PC-3 (cell line): ENCODE data around the gene LMTK3. TPM values are rescaled to one million over a fixed set of nuclear protein-coding genes. Genes with fewer than 3 reads are reported as not detected.

Experiments used
- ATAC-seq: fragments of 200-7000 bp; cut with Tn5 transposase; 2 replicates; pipeline ENCODE4 v1.9.1; 2020; ENCODE audit warnings: mild to moderate bottlenecking, moderate library complexity
- BruUV-seq: library from RNA; stranded (reverse); fragments of 400-500 nt; replicated peaks from 2 replicates; lab custom pipeline; 2021; lab: Mats Ljungman, UMichigan
- CTCF ChIA-PET: fragments of 300-600 bp; sonication (Branson Sonifier 250); formaldehyde crosslinking; loops from one replicate; lab custom pipeline; 2022; ENCODE audit warnings: antibody characterized with exemption; lab: Charles Lee
- POLR2A ChIA-PET: fragments of 300-600 bp; sonication (Branson Sonifier 250); formaldehyde crosslinking; loops from one replicate; lab custom pipeline; 2022; ENCODE audit warnings: antibody characterized with exemption; ENCODE audit not compliant: unreplicated experiment; lab: Charles Lee
- DNase-seq: peaks from one replicate; pipeline ENCODE4 v3.0.0-alpha.2; 2015
- H2AFZ ChIP-seq: fragments of 300-600 bp; sonication (generic); 2 replicates; pipeline ENCODE4 v1.6.0; 2016; ENCODE audit warnings: antibody characterized with exemption, low read length
- H3F3A ChIP-seq: fragments of 300-600 bp; sonication (generic); one replicate; pipeline ENCODE4 v1.6.0; 2017; ENCODE audit warnings: antibody characterized with exemption, low read length, control low read depth, mild to moderate bottlenecking; ENCODE audit not compliant: unreplicated experiment
- H3K27ac ChIP-seq: fragments of 300-600 bp; sonication (generic); 2 replicates; pipeline ENCODE4 v1.5.1; 2016; ENCODE audit warnings: mild to moderate bottlenecking, low read length
- H3K27me3 ChIP-seq: fragments of 300-600 bp; sonication (generic); 2 replicates; pipeline ENCODE4 v1.6.1; 2016; ENCODE audit warnings: low read length, mixed read lengths
- H3K36me3 ChIP-seq: fragments of 300-600 bp; sonication (generic); 2 replicates; pipeline ENCODE4 v1.6.1; 2016; ENCODE audit warnings: low read depth, mixed run types, low read length, mixed read lengths
- H3K4me1 ChIP-seq: fragments of 300-600 bp; sonication (generic); 2 replicates; pipeline ENCODE4 v1.5.1; 2016; ENCODE audit warnings: low read length; ENCODE audit not compliant: insufficient read depth
- H3K4me2 ChIP-seq: fragments of 300-600 bp; sonication (generic); 2 replicates; pipeline ENCODE4 v1.6.0; 2016; ENCODE audit warnings: low read length
- H3K4me3 ChIP-seq: fragments of 300-600 bp; sonication (generic); 2 replicates; pipeline ENCODE4 v1.5.1; 2016; ENCODE audit warnings: mild to moderate bottlenecking, low read length, mixed read lengths
- H3K79me2 ChIP-seq: fragments of 300-600 bp; sonication (generic); 2 replicates; pipeline ENCODE4 v1.6.1; 2017; ENCODE audit warnings: low read length, mixed read lengths
- H3K9ac ChIP-seq: fragments of 300-600 bp; sonication (generic); 2 replicates; pipeline ENCODE4 v1.6.0; 2016; ENCODE audit warnings: mild to moderate bottlenecking, low read length
- H3K9me2 ChIP-seq: fragments of 300-600 bp; sonication (generic); replicated peaks from 2 replicates; pipeline ENCODE4 v1.6.1; 2016; ENCODE audit warnings: mixed run types, low read length, mixed read lengths
- H3K9me3 ChIP-seq: fragments of 300-600 bp; sonication (generic); 2 replicates; pipeline ENCODE4 v1.6.1; 2016; ENCODE audit warnings: low read length, mixed read lengths
- H4K20me1 ChIP-seq: fragments of 300-600 bp; sonication (generic); 2 replicates; pipeline ENCODE4 v1.6.1; 2016; ENCODE audit warnings: low read length, mixed read lengths
- EZH2 ChIP-seq: fragments of 300-600 bp; sonication (generic); IDR thresholded peaks from one replicate; pipeline ENCODE4 v1.6.1; 2017; ENCODE audit warnings: antibody characterized with exemption, mild to moderate bottlenecking, low read length; ENCODE audit not compliant: unreplicated experiment
- EZH2phosphoT487 ChIP-seq: fragments of 300-600 bp; sonication (generic); IDR thresholded peaks from 2 replicates; pipeline ENCODE4 v1.6.1; 2018; ENCODE audit warnings: mild to moderate bottlenecking, antibody characterized with exemption, low read length, borderline replicate concordance
- intact Hi-C: fragments of 100-400 bp; cut with micrococcal nuclease; formaldehyde crosslinking; loops from 2 replicates; pipeline ENCODE4 v1.9.0; 2023
- total RNA-seq: library from RNA; depleted of rRNA; stranded (reverse); fragments of >200 nt; gene quantifications from 2 replicates; pipeline ENCODE4 v1.2.3, GENCODE V29; 2014
- TF ChIP-seq, protein P1 (sequence below): fragments of 300-600 bp; sonication (generic); conservative IDR thresholded peaks from 2 replicates; pipeline ENCODE4 v1.5.1; 2017; ENCODE audit warnings: antibody characterized with exemption, low read depth, mild to moderate bottlenecking, low read length

LMTK3 gene
- total RNA-seq, 1 experiment from 2014 or later: 4.8 TPM

DNA sequence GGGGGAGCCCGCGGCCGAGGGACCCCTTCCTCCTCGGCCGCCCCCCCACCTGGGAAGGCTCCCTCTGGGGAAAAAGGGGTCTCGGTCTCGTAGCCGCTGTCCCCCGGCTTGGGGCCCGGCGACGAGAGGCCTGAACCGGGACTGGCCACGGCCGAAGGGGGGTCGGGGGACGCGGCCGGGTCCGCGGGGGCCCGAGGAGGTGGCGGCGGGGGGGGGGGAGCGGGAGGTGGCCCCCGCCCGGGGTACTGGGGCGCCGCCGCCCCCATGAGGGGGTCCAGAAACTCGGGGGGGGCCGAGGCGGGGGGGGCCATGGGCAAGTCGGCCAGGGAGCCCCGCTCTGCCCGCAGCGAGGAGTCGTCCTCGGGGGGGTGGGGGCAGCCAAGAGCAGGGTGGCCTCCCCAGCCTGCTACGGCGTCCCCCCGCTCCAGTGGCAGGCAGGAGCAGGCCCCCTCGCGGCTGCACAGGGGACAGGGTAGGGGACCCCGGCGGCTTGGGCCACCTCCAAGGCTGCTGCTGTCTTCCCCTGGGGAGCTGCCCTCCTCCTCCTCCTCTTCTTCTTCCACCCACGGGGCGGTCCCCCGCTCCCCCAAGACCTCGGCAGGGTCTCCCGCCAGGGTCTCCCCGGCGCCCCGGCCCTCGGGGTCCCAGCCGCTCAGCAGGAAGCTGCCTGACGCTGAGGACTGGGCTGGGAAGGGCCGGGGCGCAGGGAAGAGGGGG, 12.9 kb downstream of the LMTK3 start:
- intact Hi-C loops: no loop called here
- H3K27me3 ChIP-seq: no peaks in the 10 kb centered on the region
- BruUV-seq: no TSS peak
- no peak for ATAC-seq
- H3K79me2 ChIP-seq: peaks cover 4% of the 10 kb centered on the region; the same call in 1 of the 2 replicates
- no peaks in the 10 kb centered on the region for H3K36me3 ChIP-seq
- no peaks in the 10 kb centered on the region for H4K20me1 ChIP-seq
- no peaks in the 10 kb centered on the region for H3F3A ChIP-seq
- no peak overlapping the region for H3K9ac ChIP-seq
- no peak overlapping the region for H3K4me3 ChIP-seq
- CTCF ChIA-PET: no interaction called here
- no peak overlapping the region for H3K27ac ChIP-seq
- no peaks in the 10 kb centered on the region for H3K9me2 ChIP-seq
- no peak overlapping the region for H2AFZ ChIP-seq
- H3K9me3 ChIP-seq: no peaks in the 10 kb centered on the region
- TF ChIP-seq EZH2phosphoT487: no peak
- TF ChIP-seq, protein P1, sequence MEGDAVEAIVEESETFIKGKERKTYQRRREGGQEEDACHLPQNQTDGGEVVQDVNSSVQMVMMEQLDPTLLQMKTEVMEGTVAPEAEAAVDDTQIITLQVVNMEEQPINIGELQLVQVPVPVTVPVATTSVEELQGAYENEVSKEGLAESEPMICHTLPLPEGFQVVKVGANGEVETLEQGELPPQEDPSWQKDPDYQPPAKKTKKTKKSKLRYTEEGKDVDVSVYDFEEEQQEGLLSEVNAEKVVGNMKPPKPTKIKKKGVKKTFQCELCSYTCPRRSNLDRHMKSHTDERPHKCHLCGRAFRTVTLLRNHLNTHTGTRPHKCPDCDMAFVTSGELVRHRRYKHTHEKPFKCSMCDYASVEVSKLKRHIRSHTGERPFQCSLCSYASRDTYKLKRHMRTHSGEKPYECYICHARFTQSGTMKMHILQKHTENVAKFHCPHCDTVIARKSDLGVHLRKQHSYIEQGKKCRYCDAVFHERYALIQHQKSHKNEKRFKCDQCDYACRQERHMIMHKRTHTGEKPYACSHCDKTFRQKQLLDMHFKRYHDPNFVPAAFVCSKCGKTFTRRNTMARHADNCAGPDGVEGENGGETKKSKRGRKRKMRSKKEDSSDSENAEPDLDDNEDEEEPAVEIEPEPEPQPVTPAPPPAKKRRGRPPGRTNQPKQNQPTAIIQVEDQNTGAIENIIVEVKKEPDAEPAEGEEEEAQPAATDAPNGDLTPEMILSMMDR: no peak
- TF ChIP-seq EZH2: no peak
- POLR2A ChIA-PET: no interaction called here
- DNase-seq: no peak
- no peak overlapping the region for H3K4me2 ChIP-seq
- H3K4me1 ChIP-seq: peaks cover 12% of the 10 kb centered on the region

DNA sequence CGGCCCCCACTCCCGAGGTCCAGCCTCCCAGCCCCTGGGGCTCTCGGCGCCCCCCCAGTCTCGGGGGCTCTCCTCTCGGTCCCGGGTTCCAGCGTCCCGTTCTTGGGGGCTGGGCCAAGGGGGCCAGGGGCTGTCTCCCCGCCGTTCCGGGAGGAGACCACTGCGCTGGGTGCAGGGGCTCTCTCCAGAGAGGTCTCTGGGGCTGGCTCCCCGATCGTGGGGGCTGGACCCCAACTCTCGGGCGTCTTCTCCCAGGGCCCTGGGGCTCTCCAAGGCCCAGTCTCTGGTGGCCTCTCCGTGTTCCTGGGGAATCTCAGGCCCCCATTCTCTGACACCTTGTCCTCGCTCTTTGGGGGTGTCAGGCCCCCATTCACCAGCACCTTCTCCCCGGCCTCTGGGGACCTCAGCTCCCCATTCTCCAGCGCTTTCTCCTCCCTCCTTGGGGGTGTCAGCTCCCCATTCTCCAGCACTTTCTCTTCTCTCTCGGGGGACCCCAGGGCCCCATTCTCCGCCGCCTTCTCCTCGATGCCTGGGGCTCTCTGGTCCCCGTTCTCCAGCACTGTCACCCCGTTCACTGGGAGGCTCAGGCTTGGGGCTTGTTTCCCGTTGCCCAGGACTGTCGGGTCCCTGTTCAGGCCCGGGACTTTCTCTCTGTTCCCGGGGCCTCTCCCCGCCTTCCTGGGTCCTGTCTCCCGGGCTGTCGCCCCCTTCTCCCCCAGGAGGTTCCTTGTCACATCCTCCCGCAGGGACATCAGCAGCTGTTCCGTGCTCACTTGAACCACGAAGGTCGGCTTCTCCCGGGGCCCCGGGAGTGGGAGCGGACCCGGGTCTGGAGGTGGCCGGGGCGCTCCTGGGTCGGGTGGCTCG, 13.7 kb downstream of the LMTK3 start:
- no peaks in the 10 kb centered on the region for H4K20me1 ChIP-seq
- peaks cover 12% of the 10 kb centered on the region for H3K4me1 ChIP-seq
- DNase-seq (no peak), ATAC-seq (no peak)
- H3K9me3 ChIP-seq: no peaks in the 10 kb centered on the region
- BruUV-seq: no TSS peak
- H3K79me2 ChIP-seq: peaks cover 4% of the 10 kb centered on the region; the same call in 1 of the 2 replicates
- intact Hi-C loops: no loop called here
- no peaks in the 10 kb centered on the region for H3F3A ChIP-seq
- H3K9me2 ChIP-seq: no peaks in the 10 kb centered on the region
- H2AFZ ChIP-seq: no peak overlapping the region
- CTCF ChIA-PET: no interaction called here
- no peaks in the 10 kb centered on the region for H3K27me3 ChIP-seq
- TF ChIP-seq, protein P1: no peak
- TF ChIP-seq EZH2phosphoT487 (no peak), EZH2 (no peak)
- no peak overlapping the region for H3K4me3 ChIP-seq
- H3K27ac ChIP-seq: no peak overlapping the region
- no peak overlapping the region for H3K4me2 ChIP-seq
- H3K9ac ChIP-seq: no peak overlapping the region
- no peaks in the 10 kb centered on the region for H3K36me3 ChIP-seq
- POLR2A ChIA-PET: no interaction called here
